Right lobe of liver (tissue), 6 donors: ENCODE data around the gene CPTP. TPM values are rescaled to one million over a fixed set of nuclear protein-coding genes. Genes with fewer than 3 reads are reported as not detected.
A peak's percentile ranks its signal among the peaks of the same experiment; 100 is the strongest.

Experiments
- ATAC-seq, 4 donors: fragments of 200-7000 bp; cut with Tn5 transposase; one replicate each; pipeline ENCODE4 v1.9.1; 2020; ENCODE audit warnings: mild to moderate bottlenecking in 4 of 4, moderate library complexity in 4 of 4
- DNase-seq, 3 donors: peaks; one replicate each; pipeline ENCODE4 v3.0.0-alpha.2; 2020
- H3K27ac ChIP-seq, 3 donors: fragments of 200-600 bp; one replicate each; pipeline ENCODE4 v1.8.0; 2022
- H3K27me3 ChIP-seq, 2 donors: fragments of 200-600 bp; one replicate each; pipeline ENCODE4 v1.8.0; 2022
- H3K36me3 ChIP-seq, 4 donors: fragments of 200-600 bp; sonication (generic) in 1 of 4; one replicate each; pipeline versions ENCODE4 v1.5.1 to v1.8.0; 2017 to 2022; ENCODE audit warnings: control low read depth in 1 of 4
- H3K4me1 ChIP-seq, 4 donors: fragments of 200-600 bp; sonication (generic) in 1 of 4; one replicate each; pipeline versions ENCODE4 v1.5.1 to v1.8.0; 2017 to 2022; ENCODE audit warnings: control low read depth in 1 of 4
- H3K4me3 ChIP-seq, 3 donors: fragments of 200-600 bp; one replicate each; pipeline ENCODE4 v1.8.0; 2022
- H3K9me3 ChIP-seq, 4 donors: fragments of 200-600 bp; sonication (generic) in 1 of 4; one replicate each; pipeline versions ENCODE4 v1.5.1 to v1.8.0; 2017 to 2022; ENCODE audit warnings: control low read depth in 1 of 4
- CTCF ChIP-seq, 4 donors: fragments of 200-600 bp in 3 of 4; fragments of 450-650 bp in 1 of 4; IDR thresholded peaks; one replicate each; pipeline versions ENCODE4 v1.5.1 to v1.8.0; 2016 to 2022; ENCODE audit warnings: antibody characterized with exemption in 4 of 4, mild to moderate bottlenecking in 2 of 4
- POLR2A ChIP-seq: fragments of 450-650 bp; IDR thresholded peaks from one replicate; pipeline ENCODE4 v1.6.1; 2017; ENCODE audit warnings: antibody characterized with exemption, mild to moderate bottlenecking
- WGBS: methylation state at CpG from one replicate; pipeline ENCODE4 v1.1.6; 2018; ENCODE audit warnings: low coverage, low lambda C conversion rate; ENCODE audit not compliant: insufficient coverage; ENCODE audit errors: missing lambda C conversion rate; 5-methylcytosine and 5-hydroxymethylcytosine counted together
- intact Hi-C, 2 donors: fragments of 100-400 bp; cut with DNase I; formaldehyde crosslinking; loops; one replicate each; pipeline versions ENCODE4 v1.11.2 to v1.14.1; 2022
- total RNA-seq, 6 experiments: library from RNA; depleted of rRNA in 2 of 6; stranded (reverse); fragments of >200 nt in 2 of 6; fragmentation: NEBNext Ultra II Directional in 3 of 6; extraction: Animal tissue kit (Norgen Biotek cat#: 25700) in 3 of 6; gene quantifications; one replicate each; pipeline versions ENCODE4 v1.1.0 to v1.2.4, GENCODE V29; 2016 to 2023
- donor health status: DM: no; HTN: yes; CAD: no.
- donor health status: DM: no; HTN: no; CAD: no.
- donor health status: DM: no; HTN: no; CAD: no.
- donor health status: DM: no; HTN: yes; CAD: no.
- donor health status: DM: no; HTN: yes; CAD: no.

Gene CPTP
- total RNA-seq, 6 experiments from 2014 or later: 26.9 to 57.7 (median 33.1) TPM

GRCh38 chr1:1298861-1299685, 25.5 kb upstream of the CPTP start:
- Histone ChIP-seq H3K36me3 (no peaks in the 10 kb centered on the region), H3K9me3 (no peaks in the 10 kb centered on the region), H3K27ac (no peak overlapping the region), H3K4me1 (no peaks in the 10 kb centered on the region), H3K27me3 (no peaks in the 10 kb centered on the region), H3K4me3 (no peak overlapping the region)
- DNase-seq (no peak), ATAC-seq (peak in 1 of 4 donors; percentile 14)
- TF ChIP-seq POLR2A (no peak), CTCF (IDR thresholded peaks at IDR 0.05) (no peak)
- no CpG with 5 or more reads among the region's 30 CpGs for WGBS
- intact Hi-C loops: loop anchor here in 1 of 2 donors (10.0 kb wide), 1 partner anchor 54 kb away; the partner anchor contains the start of gene C1QTNF12

GRCh38 chr1:1299686-1300351, 24.8 kb upstream of the CPTP start:
- WGBS: 93% methylated on average over 3 of the region's 22 CpGs
- no peaks in the 10 kb centered on the region for H3K9me3 ChIP-seq
- TF ChIP-seq CTCF (IDR thresholded peaks at IDR 0.05) (peak in 2 of 4 donors; percentile 14 to 20), POLR2A (no peak)
- DNase-seq (no peak), ATAC-seq (peak in 3 of 4 donors; percentile 8 to 28 (median 11))
- H3K4me1 ChIP-seq: peaks cover 0 to 2% (median under 1%) of the 10 kb centered on the region in 4 donors
- no peaks in the 10 kb centered on the region for H3K27me3 ChIP-seq
- intact Hi-C loops: loop anchor here in 1 of 2 donors (10.0 kb wide), 1 partner anchor 55 kb away; the partner anchor contains the start of gene C1QTNF12
- no peak overlapping the region for H3K27ac ChIP-seq
- no peak overlapping the region for H3K4me3 ChIP-seq
- H3K36me3 ChIP-seq: no peaks in the 10 kb centered on the region

GRCh38 chr1:1300352-1300739, 24.3 kb upstream of the CPTP start:
- Histone ChIP-seq H3K4me3 (no peak overlapping the region), H3K27ac (no peak overlapping the region), H3K27me3 (no peaks in the 10 kb centered on the region), H3K4me1 (peaks cover 0 to 7% (median 3%) of the 10 kb centered on the region in 4 donors), H3K9me3 (no peaks in the 10 kb centered on the region), H3K36me3 (no peaks in the 10 kb centered on the region)
- DNase-seq (no peak), ATAC-seq (no peak)
- intact Hi-C loops: no loop called here
- TF ChIP-seq POLR2A (no peak), CTCF (IDR thresholded peaks at IDR 0.05) (no peak)
- WGBS: 84% methylated on average over 12 of the region's 12 CpGs

- intact Hi-C loops: no loop called here
- H3K36me3 ChIP-seq: no peaks in the 10 kb centered on the region
- no CpG with 5 or more reads among the region's 9 CpGs for WGBS
- H3K27ac ChIP-seq: no peak overlapping the region
- H3K27me3 ChIP-seq: no peaks in the 10 kb centered on the region
- peaks cover 0 to 24% (median 15%) of the 10 kb centered on the region in 4 donors for H3K4me1 ChIP-seq
- peak; percentile 2 to 39 (median 30) for TF ChIP-seq CTCF (IDR thresholded peaks at IDR 0.05)
- TF ChIP-seq POLR2A: no peak
- no peaks in the 10 kb centered on the region for H3K9me3 ChIP-seq
- no peak for ATAC-seq
- H3K4me3 ChIP-seq: no peak overlapping the region
- DNase-seq: no peak
Observed at GRCh38 chr1:1302006-1302430, 22.6 kb upstream of the CPTP start.
